Esophagus mucosa (tissue), 1 donor: ENCODE data around the gene CLTCL1. TPM values are rescaled to one million over a fixed set of nuclear protein-coding genes. Genes with fewer than 3 reads are reported as not detected.
"Not testable (repeated sequence)": the region's sequence is repeated elsewhere in the genome, so short reads cannot be mapped to it uniquely, and the experiment has no call there.

ENCODE experiments used
- ATAC-seq: fragments of 200-7000 bp; cut with Tn5 transposase; one replicate; pipeline ENCODE4 v1.9.1; 2020
- total RNA-seq: library from RNA; stranded (reverse); gene quantifications from one replicate; pipeline ENCODE4 v1.2.4, GENCODE V29; 2023
- donor health status: DM: yes; HTN: yes; CAD: no.

CLTCL1 gene
- 6.8 TPM for total RNA-seq

GRCh38 chr22:19291580-19292457 is at the start of gene CLTCL1:
TSS of gene CLTCL1 (minus strand) at chr22:19291719. CDS start at chr22:19291641, 78 bp downstream.
- peak; percentile 76 for ATAC-seq

- no peak for ATAC-seq
Observed at GRCh38 chr22:19337137-19337536, 45.6 kb upstream of the CLTCL1 start.

GRCh38 chr22:19336133-19337075 is 44.9 kb upstream of the CLTCL1 start:
- ATAC-seq: no peak

- no peak for ATAC-seq
Observed at GRCh38 chr22:19331975-19332374, 40.5 kb upstream of the CLTCL1 start.

GRCh38 chr22:19331474-19331873 is 40.0 kb upstream of the CLTCL1 start:
- no peak for ATAC-seq

- peak; percentile 18 for ATAC-seq
Observed at GRCh38 chr22:19330865-19331418, 39.4 kb upstream of the CLTCL1 start.

- not testable (repeated sequence) for ATAC-seq
Observed at GRCh38 chr22:19330205-19330604, 38.7 kb upstream of the CLTCL1 start.

- no peak for ATAC-seq
Observed at GRCh38 chr22:19329454-19329853, 37.9 kb upstream of the CLTCL1 start.

- no peak for ATAC-seq
Observed at GRCh38 chr22:19325296-19325948, 33.9 kb upstream of the CLTCL1 start.

DNA sequence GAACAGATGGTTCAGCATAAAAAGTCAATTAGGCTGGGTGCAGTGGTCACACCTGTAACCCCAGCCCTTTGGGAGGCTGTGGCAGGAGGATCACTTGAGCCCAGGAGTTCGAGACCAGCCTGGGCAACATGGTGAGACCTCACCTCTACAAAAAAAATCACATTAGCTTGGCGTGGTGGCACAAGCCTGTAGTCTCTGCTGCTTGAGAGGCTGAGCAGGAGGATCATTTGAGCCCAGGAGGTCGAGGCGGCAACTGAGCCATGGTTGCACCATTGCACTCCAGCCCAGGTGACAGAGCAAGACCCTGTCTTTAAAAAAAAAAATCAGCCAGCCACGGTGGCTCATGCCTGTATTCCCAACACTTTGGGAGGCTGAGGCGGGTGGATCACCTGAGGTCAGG is 31.9 kb upstream of the CLTCL1 start:
- ATAC-seq: not testable (repeated sequence)

DNA sequence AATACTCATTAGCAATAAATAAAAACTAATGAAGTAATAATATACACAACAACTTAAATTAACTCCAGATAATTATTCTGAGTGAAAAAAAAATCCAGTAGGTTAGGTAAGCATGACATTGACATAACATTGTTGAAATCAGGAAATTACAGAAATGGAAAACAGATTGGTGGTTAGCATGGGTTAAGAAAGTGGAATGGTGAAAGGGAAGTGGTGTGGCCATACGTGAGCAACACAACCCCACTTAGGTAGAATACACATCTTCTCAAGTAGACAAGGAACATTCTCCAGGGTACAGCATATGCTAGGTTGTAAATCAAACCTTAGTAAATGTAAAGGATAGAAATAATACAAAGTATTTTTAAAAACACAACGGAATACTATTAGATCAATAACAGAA is 30.2 kb upstream of the CLTCL1 start:
- no peak for ATAC-seq

- not testable (repeated sequence) for ATAC-seq
Observed at GRCh38 chr22:19320136-19320535, 28.6 kb upstream of the CLTCL1 start.

- no peak for ATAC-seq
Observed at GRCh38 chr22:19319281-19319680, 27.8 kb upstream of the CLTCL1 start.

DNA sequence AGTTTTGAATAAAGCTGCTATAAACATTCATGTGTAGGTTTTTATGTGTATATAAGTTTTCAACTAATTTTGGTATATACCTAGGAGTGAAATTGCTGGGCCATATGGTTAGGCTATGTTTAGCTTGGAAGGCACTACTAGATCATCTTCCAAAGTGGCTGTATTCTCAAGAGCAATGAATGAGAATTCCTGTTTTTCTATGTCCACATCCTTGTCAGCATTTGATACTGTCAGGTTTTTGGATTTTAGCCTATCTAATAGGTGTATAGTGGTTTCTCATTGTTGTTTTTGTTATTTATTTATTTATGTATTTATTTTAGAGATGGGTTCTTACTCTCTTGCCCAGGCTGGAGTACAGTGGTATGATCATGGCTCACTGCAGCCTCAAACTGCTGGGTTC is 26.3 kb upstream of the CLTCL1 start:
- ATAC-seq: no peak

GRCh38 chr22:19307872-19308271 is 16.4 kb upstream of the CLTCL1 start:
- ATAC-seq: no peak

- not testable (repeated sequence) for ATAC-seq
Observed at GRCh38 chr22:19306535-19306934, 15.0 kb upstream of the CLTCL1 start.

DNA sequence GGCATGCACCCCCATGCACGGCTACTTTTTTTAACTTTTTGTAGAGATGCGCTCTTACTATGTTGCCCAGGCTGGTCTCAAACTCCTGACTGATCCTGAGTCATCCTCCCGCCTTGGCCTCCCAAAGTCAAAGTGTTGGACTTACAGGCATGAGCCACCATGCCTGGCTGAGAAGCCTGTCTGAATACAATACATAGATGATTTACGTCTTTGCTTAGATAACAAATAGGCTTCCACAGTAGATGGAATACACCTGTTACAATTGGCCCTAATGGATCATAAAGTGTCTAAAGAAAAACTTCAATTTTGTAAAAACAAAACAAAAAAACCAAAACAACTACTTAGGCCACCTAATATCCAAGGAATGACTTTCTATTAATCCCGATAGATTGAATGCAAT is 13.0 kb upstream of the CLTCL1 start:
- ATAC-seq: no peak

DNA sequence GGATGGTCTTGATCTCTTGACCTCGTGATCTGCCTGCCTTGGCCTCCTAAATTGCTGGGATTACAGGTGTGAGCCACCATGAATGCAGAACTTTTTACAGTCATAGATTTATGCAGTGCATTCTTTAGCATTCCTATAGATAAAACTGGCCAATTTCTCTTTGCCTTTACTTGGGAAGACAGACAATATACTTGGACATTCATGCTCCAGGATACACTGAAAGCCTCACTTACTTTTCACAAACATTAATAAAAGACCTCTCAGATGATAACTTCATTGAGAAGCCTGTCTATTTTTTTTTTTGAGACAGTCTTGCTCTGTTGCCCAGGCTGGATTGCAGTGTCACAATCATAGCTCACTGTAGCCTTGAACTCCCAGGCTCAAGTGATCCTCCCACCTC is 12.3 kb upstream of the CLTCL1 start:
- ATAC-seq: no peak

GRCh38 chr22:19295733-19296132 is 4.2 kb upstream of the CLTCL1 start:
- ATAC-seq: no peak

GRCh38 chr22:19292458-19293230 is 1.1 kb upstream of the CLTCL1 start:
- ATAC-seq: no peak

GRCh38 chr22:19291218-19291579 is 320 bp downstream of the CLTCL1 start:
- ATAC-seq: peak; percentile 6
